Hematopoietic multipotent progenitor cell treated with erythropoietin and hydrocortisone succinate and interleukin-3 and kit ligand, for 6 days (in vitro differentiated cells): Measurements from ENCODE around the gene SCUBE1.

Experiments
- DNase-seq: peaks from one replicate; pipeline ENCODE4 v3.0.0-alpha.2; 2015

SCUBE1 gene

GRCh38 chr22:43151251-43152002 is 191.7 kb downstream of the SCUBE1 start, which contains the start of gene TSPO:
Gene TSPO, plus strand, starts transcription at chr22:43151559. Its CDS starts 7,680 bp downstream, at chr22:43159239.
- peak; percentile 74 for DNase-seq

DNA sequence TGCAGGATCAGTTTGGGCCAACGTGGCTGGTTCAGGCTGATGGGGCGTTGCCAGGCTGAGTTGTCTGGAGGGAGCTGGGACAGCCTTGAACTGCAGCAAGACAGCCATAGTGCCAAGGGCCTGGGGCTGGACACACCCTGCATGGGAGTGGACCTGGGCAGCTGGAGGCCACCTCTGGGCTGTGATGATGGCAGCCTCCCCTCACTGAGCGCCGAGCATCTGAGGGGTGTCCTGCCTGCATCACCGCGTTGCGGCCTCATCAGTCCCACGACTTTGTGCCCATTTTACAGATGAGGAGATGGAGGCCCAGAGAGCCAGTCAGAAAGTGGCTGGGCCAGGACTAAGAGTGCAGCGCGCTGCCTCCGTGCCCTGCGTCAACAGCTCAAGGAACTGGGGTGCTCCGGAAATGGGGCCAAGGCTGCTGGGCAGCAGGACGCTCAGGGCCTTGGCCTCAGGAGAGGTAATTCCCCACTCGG is 192.4 kb downstream of the SCUBE1 start:
- DNase-seq: no peak

- DNase-seq: peak; percentile 75
Measured at GRCh38 chr22:43148581-43148980, 194.6 kb downstream of the SCUBE1 start.

DNA sequence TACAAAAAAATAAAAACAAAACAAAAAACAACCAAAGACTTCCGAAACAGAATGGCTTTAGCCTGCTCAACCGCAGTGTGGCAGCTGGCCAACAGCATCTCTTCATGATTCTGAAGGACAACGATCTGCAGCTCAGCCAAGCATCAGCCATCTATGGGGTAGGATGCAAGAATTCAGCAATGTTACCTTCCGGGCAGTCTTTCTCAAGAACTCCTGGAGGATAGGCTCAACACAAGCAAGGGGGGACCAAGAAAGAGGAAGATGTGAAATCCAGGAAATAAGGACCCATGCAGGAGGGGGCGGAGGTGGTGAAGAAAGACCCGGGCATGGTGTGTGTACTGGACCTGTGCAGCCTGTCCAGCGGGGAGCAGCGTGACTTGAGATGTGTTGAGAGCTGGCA is 195.4 kb downstream of the SCUBE1 start:
- DNase-seq: peak; percentile 79
